Activated effector memory CD4-positive, alpha-beta T cell treated with Interleukin-2 at 50 U/mL for 16 hours (primary cell): ENCODE measurements around the gene RIPPLY1.
"Not testable (repeated sequence)": the region's sequence is repeated elsewhere in the genome, so short reads cannot be mapped to it uniquely, and the experiment has no call there.

ENCODE experiments used
- DNase-seq: peaks from one replicate; pipeline ENCODE4 v3.0.0-alpha.2; 2020

The RIPPLY1 gene

DNA sequence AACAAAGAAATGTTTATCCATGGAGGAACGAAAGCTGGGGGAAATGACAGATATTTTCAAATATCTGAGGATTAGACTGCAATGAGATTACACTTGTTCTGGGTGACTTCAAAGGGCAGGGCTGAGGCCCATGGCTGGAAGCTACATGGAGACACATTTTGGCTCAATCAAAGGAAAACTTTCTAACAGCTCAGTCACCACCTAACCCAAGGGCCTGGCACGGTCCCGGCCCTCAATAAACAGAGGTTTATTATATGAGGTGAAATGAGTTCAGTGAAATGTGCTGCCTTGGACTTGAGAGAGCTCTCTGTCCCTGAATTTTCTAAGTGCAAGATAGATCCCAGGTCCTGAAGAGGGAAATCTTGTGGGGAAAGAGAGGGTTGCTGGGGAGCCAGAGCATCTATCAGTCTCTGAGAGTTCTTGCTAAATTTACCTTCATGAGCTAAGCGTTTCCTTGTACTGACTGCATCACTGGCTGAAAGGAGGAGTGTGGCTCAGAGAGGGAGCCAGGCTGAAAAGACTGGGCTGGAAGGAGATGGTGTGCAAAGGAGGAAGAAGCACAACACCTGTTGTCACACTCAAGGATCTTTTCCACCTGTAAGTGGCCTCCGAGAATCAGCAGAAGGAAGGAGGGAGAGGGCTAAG is 2.0 kb upstream of the RIPPLY1 start:
- no peak for DNase-seq

- DNase-seq = no peak
These were observed 851 bp upstream of the RIPPLY1 start for GRCh38 chrX:106903856-106904528.

- DNase-seq = no peak
These were observed 457 bp downstream of the RIPPLY1 start for GRCh38 chrX:106902684-106903083.

GRCh38 chrX:106901781-106902219 is 1.3 kb downstream of the RIPPLY1 start:
- DNase-seq = no peak

DNA sequence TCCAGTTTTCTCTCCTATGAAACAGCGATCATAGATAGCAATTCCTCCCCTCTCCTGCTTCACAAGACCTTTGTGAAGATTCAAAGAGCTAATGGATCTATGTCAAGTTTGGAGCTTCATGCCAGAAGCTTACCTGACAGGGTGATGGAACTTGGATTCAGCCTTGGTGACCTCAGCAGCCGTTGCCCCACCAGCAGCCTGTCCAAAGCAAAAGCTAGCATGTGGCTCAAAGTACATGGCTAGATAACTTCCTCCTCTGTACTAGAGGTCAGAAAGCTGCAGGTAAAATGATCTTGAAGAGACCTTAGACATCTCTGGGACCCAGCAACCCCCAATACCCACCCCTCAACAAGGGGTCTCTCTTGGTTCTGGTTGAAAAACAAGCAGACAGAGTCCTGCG is 1.8 kb downstream of the RIPPLY1 start:
- DNase-seq = no peak

- DNase-seq = no peak
These were observed 3.3 kb downstream of the RIPPLY1 start for GRCh38 chrX:106899841-106900240.

DNA sequence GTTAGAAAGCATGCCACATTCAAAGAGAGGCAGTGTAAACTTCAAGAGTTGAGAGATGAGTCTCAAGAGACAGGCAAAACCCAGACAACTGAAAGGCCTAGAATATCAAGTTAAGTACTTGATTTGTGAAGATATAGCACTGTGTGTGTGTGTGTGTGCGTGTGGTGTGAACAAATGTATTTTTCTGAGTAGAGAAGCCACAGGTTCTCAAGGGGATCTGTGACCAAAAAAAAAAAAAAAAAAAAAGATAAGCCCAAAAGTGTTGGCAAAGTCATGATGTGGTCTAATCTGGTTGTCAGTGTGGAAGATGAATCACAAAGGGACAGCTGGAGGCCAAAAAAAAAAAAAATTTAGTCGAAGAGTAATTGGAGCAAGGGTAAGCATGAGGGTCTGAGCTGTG is 3.9 kb downstream of the RIPPLY1 start:
- DNase-seq = no peak

DNA sequence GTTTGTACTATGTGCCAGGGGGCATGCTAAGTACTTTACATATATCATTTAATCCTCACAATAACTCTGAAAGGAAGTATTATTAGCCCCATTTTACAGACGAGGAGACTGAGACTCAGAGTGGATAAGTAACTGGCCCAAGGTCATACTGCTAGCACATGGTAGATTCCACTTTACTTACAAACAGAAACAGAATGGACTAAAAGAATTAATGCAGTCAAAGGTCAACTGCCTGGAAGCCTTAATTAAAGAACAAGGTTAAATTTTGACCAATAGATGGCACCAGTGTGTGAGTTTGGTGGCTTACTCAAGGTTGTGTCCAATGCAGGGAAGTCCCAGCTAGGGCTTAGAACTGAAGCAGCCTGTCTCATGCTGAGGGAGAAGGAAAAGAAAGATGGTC is 4.7 kb downstream of the RIPPLY1 start:
- no peak for DNase-seq

GRCh38 chrX:106897259-106897658 is 5.9 kb downstream of the RIPPLY1 start:
- DNase-seq = no peak

- no peak for DNase-seq
These were observed 8.1 kb downstream of the RIPPLY1 start for GRCh38 chrX:106894978-106895452.

DNA sequence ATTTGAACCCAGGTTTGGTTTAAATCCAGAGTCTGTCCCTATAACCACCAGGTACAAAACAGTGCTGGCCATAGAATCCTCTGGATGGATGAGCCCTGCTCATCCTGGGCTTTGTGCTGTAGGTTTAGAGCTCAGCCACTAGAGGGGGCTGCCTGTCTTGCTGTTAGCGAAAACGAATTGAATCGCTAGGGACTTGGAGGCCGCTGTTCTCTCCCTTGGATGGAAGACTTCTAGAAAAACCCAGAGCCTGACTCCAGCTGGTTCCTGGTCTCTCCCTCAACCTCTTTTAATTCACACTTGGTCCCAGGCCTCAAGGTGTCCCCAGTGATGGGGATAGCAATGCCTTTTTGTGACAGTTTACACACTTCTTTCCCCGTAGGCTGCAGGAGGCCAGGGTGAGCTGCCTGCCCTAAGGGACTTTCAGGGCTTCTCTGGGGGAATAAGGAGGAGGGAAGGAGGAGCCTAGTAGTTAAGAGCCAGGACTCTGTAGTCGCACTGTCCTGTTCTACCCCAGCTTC is 8.7 kb downstream of the RIPPLY1 start:
- peak; percentile 11 for DNase-seq

DNA sequence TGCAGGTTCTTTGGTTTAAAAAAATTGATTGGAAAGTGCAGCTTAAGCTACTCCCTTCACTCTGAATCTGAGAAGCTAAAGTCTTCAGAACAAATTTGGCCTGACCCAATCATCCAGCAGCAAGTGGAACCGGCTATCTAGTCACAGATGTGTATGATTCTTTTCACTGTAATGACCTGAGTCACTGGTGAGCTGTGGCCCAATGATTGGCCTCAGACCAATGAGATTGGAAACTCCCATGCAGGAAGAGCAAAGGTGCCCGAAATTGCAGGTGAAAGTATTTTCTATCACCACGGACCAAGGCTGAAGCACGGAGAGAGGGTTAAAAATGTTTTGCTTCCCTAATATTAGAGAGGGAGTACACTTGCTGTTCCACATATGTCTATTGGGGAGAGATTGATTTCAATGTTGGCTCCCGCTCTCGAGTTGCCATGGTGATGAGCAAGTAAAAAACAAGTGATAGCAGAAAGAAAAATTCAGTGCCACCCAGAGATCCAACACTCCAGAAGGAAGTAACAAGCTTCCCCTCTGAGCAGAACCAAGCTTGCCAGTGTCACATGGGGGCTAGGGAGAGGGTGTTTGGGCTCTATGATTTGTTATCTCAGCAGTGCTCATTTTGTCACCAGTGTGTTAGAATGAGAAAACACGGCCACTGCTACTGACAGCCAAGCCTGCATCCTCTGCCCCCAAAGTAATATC is 11.2 kb downstream of the RIPPLY1 start:
- DNase-seq = no peak

DNA sequence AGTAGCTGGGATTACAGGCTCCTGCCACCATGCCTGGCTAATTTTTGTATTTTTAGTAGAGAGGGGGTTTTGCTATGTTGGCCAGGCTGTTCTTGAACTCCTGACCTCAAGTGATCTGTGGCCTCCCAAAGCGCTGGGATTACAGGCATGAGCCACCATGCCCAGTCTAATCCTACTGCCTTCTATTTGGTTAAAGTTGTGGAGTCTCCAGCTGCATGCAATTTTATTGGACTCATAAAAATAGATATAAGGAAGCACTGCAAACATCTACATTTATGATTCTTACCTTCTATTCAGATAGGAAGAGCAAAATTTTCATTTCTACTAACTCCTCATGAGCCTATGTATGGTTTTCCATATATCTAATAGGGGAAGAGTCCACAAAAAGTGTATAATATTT is 13.7 kb downstream of the RIPPLY1 start:
- DNase-seq = no peak

GRCh38 chrX:106875151-106875550 is 28.0 kb downstream of the RIPPLY1 start:
- no peak for DNase-seq

DNA sequence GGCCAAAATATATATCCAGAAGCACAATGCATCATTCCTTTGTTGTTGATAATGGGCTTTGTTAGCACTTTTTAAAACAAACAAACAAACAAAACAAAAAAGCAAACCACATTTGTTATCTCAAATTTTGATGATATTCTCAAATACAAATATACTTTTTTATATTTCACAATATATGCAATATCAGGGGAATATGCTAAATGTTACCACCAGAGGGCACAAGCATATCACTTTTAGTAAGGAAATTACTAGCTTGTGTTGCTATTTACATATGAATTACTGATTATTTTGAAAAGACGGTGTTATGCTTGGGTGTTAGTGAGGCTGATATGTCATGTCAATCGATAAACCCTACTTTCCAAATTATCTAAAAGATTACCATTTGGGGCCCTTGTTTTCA is 29.1 kb downstream of the RIPPLY1 start:
- no peak for DNase-seq

DNA sequence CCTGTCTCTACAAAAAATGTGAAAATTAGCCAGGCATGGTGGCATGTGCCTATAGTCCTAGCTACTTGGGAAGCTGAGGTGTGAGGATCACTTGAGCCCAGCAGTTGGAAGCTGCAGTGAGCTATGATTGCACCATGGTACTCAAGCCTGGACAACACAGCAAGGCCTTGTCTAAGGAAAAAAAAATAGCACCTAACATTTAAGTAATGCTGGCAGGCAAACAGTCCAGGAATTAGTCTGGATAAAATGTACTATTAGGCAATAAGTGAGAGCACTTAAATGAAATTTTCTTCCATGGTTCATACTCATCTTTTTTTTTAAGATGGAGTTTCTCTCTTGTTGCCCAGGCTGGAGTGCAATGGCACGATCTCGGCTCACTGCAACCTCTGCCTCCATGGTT is 30.3 kb downstream of the RIPPLY1 start:
- not testable (repeated sequence) for DNase-seq

DNA sequence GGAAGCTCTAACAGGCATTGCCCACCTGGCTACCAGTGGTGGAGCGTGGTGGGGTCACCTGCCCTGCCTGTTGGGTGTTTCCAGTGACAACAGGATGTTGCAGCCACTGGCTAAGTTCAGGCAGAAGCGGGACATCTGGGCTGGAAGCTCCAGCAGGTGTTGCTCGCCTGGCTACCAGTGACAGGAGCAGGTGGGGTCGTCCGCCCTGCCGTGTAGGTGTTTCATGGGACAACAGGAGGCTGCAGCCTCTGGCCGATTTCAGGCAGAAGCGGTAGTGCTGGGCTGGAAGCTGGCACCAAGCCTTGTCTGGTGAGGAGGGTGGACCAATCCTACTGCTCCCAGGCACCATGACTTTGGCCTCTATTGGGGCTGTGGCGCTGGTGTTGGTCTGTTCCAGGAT is 39.4 kb downstream of the RIPPLY1 start:
- no peak for DNase-seq

DNA sequence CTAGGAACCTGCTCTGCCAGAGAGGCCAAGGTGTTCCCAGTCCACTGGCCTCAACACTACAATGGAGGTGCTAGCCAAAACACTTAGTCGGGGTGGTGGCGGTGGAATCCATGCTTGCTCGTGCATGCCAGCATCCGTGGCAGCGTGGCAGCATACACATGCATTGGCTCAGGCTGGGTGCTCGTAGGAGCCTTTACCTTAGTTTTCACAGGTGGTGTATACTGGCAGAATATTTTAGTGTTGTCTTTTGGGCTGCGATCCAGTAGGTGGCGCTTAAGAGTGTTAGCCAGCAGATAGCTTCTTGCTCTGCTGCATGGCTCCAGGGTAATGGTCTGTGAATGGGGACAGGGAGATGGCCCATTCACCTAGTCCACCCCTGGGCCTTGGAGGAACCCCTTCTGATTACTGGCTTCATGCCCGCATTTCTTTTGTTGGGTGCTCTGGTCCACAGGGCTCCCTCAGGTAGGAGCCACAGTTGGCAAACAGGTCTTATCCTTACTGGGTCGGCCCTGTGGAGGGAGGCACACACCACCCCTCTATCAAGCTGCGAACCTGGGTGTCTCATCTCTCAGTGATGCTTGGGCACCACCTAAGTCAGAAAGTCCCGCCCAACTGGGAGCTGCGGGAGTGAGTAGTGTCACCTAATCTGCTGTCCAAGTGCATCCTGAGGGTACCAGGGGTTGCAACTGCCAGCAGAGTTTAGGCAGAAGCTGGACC is 40.0 kb downstream of the RIPPLY1 start:
- no peak for DNase-seq
